Fibroblast of lung (primary cell): ENCODE results near the gene OVCA2. TPM values are rescaled to one million over a fixed set of nuclear protein-coding genes. Genes with fewer than 3 reads are reported as not detected.

Experiments
- DNase-seq, 2 donors: peaks; one replicate each; pipeline versions ENCODE4 v3.0.0 to v3.0.0-alpha.2; 2010; ENCODE audit warnings: low read depth in 2 of 2
- H2AFZ ChIP-seq: 2 replicates; pipeline ENCODE4 v1.5.1; 2012; ENCODE audit warnings: low read length, control low read depth, inconsistent platforms
- H3K27ac ChIP-seq: 2 replicates; pipeline ENCODE4 v1.5.1; 2011; ENCODE audit warnings: low read length, control low read depth; ENCODE audit not compliant: insufficient read depth
- H3K27me3 ChIP-seq: 2 replicates; pipeline ENCODE4 v1.5.1; 2011; ENCODE audit warnings: mild to moderate bottlenecking, low read length; ENCODE audit not compliant: control insufficient read depth, insufficient read depth
- H3K36me3 ChIP-seq: 2 replicates; pipeline ENCODE4 v1.5.1; 2011; ENCODE audit warnings: low read length; ENCODE audit not compliant: control insufficient read depth, insufficient read depth
- H3K4me1 ChIP-seq: 2 replicates; pipeline ENCODE4 v1.5.1; 2011; ENCODE audit warnings: low read length; ENCODE audit not compliant: control insufficient read depth, insufficient read depth; ENCODE audit errors: extremely low read depth
- H3K4me2 ChIP-seq: 2 replicates; pipeline ENCODE4 v1.5.1; 2011; ENCODE audit warnings: low read length, control low read depth; ENCODE audit not compliant: insufficient read depth; ENCODE audit errors: extremely low read depth
- H3K4me3 ChIP-seq, 4 experiments: fragments of 200-600 bp in 1 of 4; sonication (generic) in 1 of 4; replicated peaks in 1 of 4; 2 replicates each; pipeline ENCODE4 v1.5.1; 2011 to 2016; ENCODE audit warnings: low read length in 4 of 4, low read depth in 3 of 4, mild to moderate bottlenecking in 3 of 4, control low read depth in 2 of 4, inconsistent platforms in 1 of 4, mixed read lengths in 1 of 4; ENCODE audit not compliant: insufficient read depth in 1 of 4; ENCODE audit errors: control extremely low read depth in 1 of 4
- H3K79me2 ChIP-seq: 2 replicates; pipeline ENCODE4 v1.5.1; 2012; ENCODE audit warnings: mild to moderate bottlenecking, low read length, inconsistent platforms; ENCODE audit not compliant: control insufficient read depth, insufficient read depth
- H3K9ac ChIP-seq: 2 replicates; pipeline ENCODE4 v1.5.1; 2011; ENCODE audit warnings: mild to moderate bottlenecking, low read length, control low read depth; ENCODE audit not compliant: insufficient read depth
- H3K9me3 ChIP-seq: 2 replicates; pipeline ENCODE4 v1.5.1; 2012; ENCODE audit warnings: low read depth, low read length; ENCODE audit not compliant: control insufficient read depth, insufficient read depth
- H4K20me1 ChIP-seq: 2 replicates; pipeline ENCODE4 v1.5.1; 2011; ENCODE audit warnings: low read length; ENCODE audit not compliant: control insufficient read depth, insufficient read depth; ENCODE audit errors: extremely low read depth
- CTCF ChIP-seq, 2 donors: IDR thresholded peaks in 1 of 2; conservative IDR thresholded peaks in 1 of 2; 1 replicate in 1 of 2; 2 replicates in 1 of 2; pipeline ENCODE4 v1.5.1; 2011 to 2012; ENCODE audit warnings: low read length in 2 of 2, control low read depth in 1 of 2, inconsistent platforms in 1 of 2, low read depth in 1 of 2, mild to moderate bottlenecking in 1 of 2
- EZH2 ChIP-seq: IDR thresholded peaks from 2 replicates; pipeline ENCODE4 v1.5.1; 2012; ENCODE audit warnings: low read length, control low read depth, mild to moderate bottlenecking; ENCODE audit errors: missing control alignments
- polyA plus RNA-seq, 2 donors: library from polyadenylated mRNA; depleted of rRNA in 1 of 2; stranded (reverse) in 1 of 2; unstranded in 1 of 2; fragments of >200 nt; gene quantifications; 2 replicates each; pipeline ENCODE4 v1.2.1, GENCODE V29; 2011 to 2012; ENCODE audit warnings: missing spikeins in 1 of 2
- total RNA-seq: library from RNA; depleted of rRNA; stranded (reverse); fragments of >200 nt; gene quantifications from 2 replicates; pipeline ENCODE4 v1.2.1, GENCODE V29; 2014

Gene OVCA2
- total and polyA plus RNA-seq, 2 donors (not counting 1 experiment from before 2014, with no cell fraction given) = 27.9 to 40.6 TPM

DNA sequence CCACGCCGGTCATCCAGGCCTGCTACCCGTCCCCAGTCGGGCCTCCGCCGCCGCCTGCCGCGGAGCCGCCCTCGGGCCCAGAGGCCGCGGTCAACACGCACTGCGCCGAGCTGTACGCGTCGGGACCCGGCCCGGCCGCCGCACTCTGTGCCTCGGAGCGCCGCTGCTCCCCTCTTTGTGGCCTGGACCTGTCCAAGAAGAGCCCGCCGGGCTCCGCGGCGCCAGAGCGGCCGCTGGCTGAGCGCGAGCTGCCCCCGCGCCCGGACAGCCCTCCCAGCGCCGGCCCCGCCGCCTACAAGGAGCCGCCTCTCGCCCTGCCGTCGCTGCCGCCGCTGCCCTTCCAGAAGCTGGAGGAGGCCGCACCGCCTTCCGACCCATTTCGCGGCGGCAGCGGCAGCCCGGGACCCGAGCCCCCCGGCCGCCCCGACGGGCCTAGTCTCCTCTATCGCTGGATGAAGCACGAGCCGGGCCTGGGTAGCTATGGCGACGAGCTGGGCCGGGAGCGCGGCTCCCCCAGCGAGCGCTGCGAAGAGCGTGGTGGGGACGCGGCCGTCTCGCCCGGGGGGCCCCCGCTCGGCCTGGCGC is 15.4 kb downstream of the OVCA2 start:
- H3K27me3 ChIP-seq = no peaks in the 10 kb centered on the region
- peaks cover 67% of the 10 kb centered on the region for H3K79me2 ChIP-seq
- no peak for TF ChIP-seq EZH2
- no peak for TF ChIP-seq CTCF (conservative IDR thresholded peaks at IDR 0.05 in 1 of 2, IDR thresholded peaks at IDR 0.05 in 1 of 2; ENCODE audit: low read depth in 1 of 2, low read length in 2 of 2)
- H4K20me1 ChIP-seq = no peaks in the 10 kb centered on the region
- peaks cover 28% of the 10 kb centered on the region for H3K4me1 ChIP-seq
- H3K27ac ChIP-seq = peak overlapping the region; percentile 84
- peak overlapping the region; percentile 85 for H3K4me2 ChIP-seq
- no peaks in the 10 kb centered on the region for H3K9me3 ChIP-seq
- peak overlapping the region; percentile 90 for H3K9ac ChIP-seq
- H2AFZ ChIP-seq = no peak overlapping the region
- H3K36me3 ChIP-seq = peaks cover 34% of the 10 kb centered on the region
- H3K4me3 ChIP-seq = peak overlapping the region in 3 of 4 experiments; percentile 28 to 80 (median 43)
- DNase-seq = peak in 1 of 2 donors; percentile 35

GRCh38 chr17:2057760-2058585 is 16.2 kb downstream of the OVCA2 start:
- peaks cover 69% of the 10 kb centered on the region for H3K79me2 ChIP-seq

More at GRCh38 chr17:2057760-2058585, 16.2 kb downstream of the OVCA2 start:
- Histone ChIP-seq H3K9me3 (no peaks in the 10 kb centered on the region), H3K4me2 (peak overlapping the region; percentile 85), H3K27ac (peak overlapping the region; percentile 84), H3K36me3 (peaks cover 34% of the 10 kb centered on the region), H2AFZ (no peak overlapping the region), H4K20me1 (no peaks in the 10 kb centered on the region), H3K4me1 (peaks cover 35% of the 10 kb centered on the region), H3K27me3 (no peaks in the 10 kb centered on the region), H3K9ac (peak overlapping the region; percentile 90), H3K4me3 (peak overlapping the region; percentile 21 to 80 (median 42))
- TF ChIP-seq EZH2 = no peak
- no peak for TF ChIP-seq CTCF (conservative IDR thresholded peaks at IDR 0.05 in 1 of 2, IDR thresholded peaks at IDR 0.05 in 1 of 2; ENCODE audit: low read depth in 1 of 2, low read length in 2 of 2)
- peak in 1 of 2 donors; percentile 51 for DNase-seq
